ENCODE results near the gene TEAD1.

The TEAD1 gene

GRCh38 chr11:12943311-12943710 lies 269.1 kb downstream of the TEAD1 start:
- DNase-seq (ENCODE audit: low spot score): no peak

DNA sequence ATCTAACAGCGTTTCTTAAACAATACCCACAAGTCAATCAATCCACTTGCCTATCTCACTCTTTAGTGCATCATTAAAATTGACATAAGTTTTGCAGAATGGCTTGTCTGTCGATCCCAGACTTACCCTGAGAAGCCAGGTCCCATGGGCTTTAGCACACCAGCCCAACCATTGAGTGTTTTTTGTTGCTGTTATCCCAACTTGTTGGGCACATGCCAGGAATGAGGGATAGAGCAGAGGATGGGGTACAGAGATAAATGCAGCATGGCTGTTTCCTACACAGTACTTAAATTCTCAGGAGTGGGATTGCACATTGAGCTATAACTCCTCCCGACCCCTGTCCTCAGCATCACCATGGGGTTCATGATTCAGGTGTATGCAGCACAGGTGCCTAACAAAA lies 270.7 kb downstream of the TEAD1 start:
- no peak for DNase-seq (ENCODE audit: low spot score)

GRCh38 chr11:12949453-12949852 lies 275.2 kb downstream of the TEAD1 start:
- DNase-seq (ENCODE audit: low spot score): peak; percentile 60

GRCh38 chr11:12950670-12951069 lies 276.4 kb downstream of the TEAD1 start:
- DNase-seq (ENCODE audit: low spot score): no peak

DNA sequence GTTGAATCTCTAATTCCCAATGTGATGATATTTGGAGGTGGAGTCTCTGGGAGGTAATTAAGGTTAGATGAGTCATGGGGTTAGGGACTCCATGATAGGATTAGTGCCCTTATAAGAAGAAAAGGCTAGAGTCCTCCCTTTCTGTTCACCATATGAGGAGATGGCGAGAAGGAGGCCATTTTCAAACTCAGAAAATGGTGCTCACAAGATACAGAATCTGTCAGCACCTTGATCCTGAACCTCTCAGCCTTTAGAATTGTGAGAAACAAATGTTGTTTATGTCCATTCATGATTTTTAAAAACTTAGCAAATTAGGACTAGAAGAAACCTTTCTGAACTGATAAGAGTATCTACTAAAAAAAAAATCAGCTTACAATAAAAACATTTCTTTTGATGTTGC lies 277.2 kb downstream of the TEAD1 start:
- DNase-seq (ENCODE audit: low spot score): no peak

- no peak for DNase-seq (ENCODE audit: low spot score)
These were observed 277.9 kb downstream of the TEAD1 start for GRCh38 chr11:12952094-12952493.

GRCh38 chr11:12958986-12959385 lies 284.8 kb downstream of the TEAD1 start:
- no peak for DNase-seq (ENCODE audit: low spot score)

GRCh38 chr11:12961615-12962014 lies 287.4 kb downstream of the TEAD1 start:
- no peak for DNase-seq (ENCODE audit: low spot score)

GRCh38 chr11:12962306-12962705 lies 288.1 kb downstream of the TEAD1 start:
- DNase-seq (ENCODE audit: low spot score): no peak

DNA sequence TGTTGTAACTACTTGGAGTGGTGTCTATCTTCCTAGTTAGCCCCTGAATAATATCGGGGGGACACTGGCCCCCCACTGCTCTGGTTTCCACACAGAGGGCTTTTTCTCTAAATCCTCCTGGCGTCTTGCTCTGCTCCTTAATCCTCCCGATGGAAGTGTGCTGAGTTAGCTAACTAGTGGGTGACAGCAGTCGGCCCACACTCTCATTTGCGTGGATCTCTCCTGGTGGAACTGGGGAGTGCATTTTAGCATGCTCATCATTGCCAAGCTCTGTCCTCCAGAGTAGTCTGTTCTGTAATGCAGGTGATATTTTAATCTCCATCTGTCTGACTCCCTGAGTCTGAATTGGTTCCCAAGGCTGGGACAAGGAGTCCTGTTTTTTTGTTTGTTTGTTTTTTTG lies 288.8 kb downstream of the TEAD1 start:
- no peak for DNase-seq (ENCODE audit: low spot score)

DNA sequence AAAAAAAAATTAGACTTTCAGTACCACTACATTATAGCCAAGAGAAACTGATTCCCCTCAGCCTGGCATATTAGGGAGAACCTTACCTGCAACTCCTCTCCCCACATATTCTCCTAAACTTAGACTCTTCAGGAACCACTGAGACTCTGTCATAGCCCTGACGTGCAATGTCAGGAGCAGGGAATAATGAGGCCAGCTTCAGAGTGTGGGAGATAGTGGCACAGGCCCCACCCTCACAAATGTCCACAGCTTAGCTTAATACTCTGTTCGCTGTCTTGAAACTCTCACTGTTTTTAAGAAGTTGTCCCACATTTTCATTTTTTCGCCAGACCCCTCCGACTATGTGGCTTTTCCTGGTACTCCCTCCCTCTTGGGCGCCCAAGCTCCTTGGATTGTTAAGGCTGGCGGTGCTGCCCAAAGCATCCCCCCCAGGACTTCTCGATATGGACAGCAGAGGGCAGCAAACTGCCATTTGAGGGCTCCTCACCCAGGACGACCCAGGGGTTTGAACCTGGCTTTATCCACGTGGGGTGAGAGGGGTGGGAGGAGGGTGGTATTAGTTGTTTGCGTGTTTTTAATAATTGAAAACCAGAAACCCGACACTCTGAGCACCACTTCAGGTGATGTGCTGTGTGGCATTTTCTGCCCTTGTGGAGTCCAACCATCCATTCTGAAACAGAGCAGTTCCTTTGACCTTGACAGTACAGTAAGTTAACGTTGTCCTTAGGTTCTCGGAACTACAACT lies 289.7 kb downstream of the TEAD1 start:
- peak; percentile 62 for DNase-seq (ENCODE audit: low spot score)

DNA sequence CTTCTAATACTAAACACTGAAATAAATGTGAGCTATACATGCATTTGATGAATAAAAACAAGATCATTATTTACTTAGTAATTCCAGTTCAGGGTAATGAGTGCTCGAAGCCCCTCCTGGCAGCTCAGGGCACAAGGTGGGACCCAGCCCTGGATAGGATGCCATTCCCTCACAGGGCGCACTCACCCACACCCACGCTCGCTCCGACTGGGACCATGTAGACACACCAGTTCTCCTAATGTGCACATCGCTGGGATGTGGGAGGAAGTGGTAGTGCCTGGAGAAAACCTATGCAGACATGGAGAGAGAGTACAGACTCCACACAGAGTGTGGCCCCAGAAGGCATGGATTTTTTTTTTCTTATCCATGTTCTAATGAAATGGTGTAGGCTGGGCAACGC lies 290.4 kb downstream of the TEAD1 start:
- no peak for DNase-seq (ENCODE audit: low spot score)

GRCh38 chr11:12966002-12966401 lies 291.8 kb downstream of the TEAD1 start:
- DNase-seq (ENCODE audit: low spot score): no peak

GRCh38 chr11:12968101-12968500 lies 293.9 kb downstream of the TEAD1 start:
- DNase-seq (ENCODE audit: low spot score): peak; percentile 85

- DNase-seq (ENCODE audit: low spot score): peak; percentile 81
These were observed 294.6 kb downstream of the TEAD1 start for GRCh38 chr11:12968826-12969225.

DNA sequence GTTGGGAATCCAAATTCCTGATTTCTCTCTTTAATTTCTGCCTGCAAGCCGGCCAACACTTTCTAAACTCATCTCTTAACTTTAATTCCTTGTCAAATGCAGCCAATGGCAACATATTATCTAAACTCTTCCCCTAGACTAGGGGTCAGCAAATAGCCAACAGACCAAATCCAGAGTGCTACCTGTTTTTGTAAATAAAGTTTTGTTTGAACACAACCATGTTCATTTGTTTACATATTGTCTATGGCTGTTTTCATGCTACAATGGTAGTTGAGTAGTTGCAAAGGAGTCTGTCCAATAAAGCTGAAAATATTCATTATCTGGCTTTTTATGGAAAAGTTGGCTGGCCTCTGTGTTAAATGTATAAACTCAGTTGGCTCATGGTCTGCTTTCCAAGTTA lies 297.7 kb downstream of the TEAD1 start:
- DNase-seq (ENCODE audit: low spot score): no peak

- DNase-seq (ENCODE audit: low spot score): no peak
These were observed 299.4 kb downstream of the TEAD1 start for GRCh38 chr11:12973528-12974181.

DNA sequence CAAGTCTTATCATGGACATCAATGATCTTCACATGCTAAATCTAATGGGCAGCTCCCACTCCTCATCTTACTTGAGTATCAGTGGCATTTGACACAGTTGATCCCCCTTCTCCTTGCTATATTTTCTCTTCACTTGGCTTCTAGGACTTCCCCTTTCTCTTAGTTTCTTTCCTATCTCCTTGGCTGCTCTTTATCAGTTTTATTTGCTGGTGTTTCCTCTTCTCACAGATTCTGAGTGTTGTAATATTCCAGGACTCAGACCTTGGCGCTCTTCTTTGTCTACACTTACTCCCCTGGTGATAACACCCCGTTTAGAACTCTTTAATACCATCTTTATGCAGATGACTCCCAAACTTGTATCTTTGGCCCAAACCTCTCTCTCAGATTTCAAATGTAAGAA lies 301.0 kb downstream of the TEAD1 start:
- DNase-seq (ENCODE audit: low spot score): no peak

DNA sequence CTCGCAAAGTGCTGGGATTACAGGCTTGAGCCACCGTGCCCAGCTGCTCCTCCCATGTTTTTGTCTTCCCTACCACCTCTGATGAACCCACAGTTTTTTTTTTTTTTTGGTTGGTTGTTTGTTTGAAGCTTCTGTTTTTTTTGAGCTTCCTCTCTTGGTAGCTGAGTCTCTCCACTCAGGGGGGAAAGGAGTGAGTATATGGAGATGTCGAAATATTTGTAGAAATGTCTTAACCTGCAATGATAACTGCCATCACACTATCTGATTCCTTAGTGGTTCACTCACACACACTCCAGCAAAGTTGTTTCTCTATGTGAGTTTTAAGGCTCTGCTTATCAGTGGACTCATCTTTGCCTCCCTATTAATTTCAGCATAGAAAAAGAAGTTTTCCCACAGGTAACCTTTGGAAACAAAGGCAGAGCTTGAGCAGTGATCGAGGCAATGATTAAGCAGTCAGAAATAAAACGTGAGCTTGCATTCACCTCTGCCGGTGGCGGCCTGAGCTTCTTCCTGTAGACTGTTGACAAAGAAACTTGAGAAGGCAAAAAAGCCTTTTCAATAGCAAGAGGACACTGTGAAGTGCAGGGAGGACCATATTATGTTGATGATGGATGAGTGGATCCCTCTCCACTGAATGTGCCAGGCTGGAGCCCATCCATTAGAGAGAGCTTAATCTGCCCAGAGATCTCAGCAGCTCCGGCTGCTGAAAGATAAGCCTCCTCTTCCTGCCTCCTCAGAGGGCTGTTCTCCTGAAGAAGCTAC lies 305.9 kb downstream of the TEAD1 start:
- DNase-seq (ENCODE audit: low spot score): no peak

DNA sequence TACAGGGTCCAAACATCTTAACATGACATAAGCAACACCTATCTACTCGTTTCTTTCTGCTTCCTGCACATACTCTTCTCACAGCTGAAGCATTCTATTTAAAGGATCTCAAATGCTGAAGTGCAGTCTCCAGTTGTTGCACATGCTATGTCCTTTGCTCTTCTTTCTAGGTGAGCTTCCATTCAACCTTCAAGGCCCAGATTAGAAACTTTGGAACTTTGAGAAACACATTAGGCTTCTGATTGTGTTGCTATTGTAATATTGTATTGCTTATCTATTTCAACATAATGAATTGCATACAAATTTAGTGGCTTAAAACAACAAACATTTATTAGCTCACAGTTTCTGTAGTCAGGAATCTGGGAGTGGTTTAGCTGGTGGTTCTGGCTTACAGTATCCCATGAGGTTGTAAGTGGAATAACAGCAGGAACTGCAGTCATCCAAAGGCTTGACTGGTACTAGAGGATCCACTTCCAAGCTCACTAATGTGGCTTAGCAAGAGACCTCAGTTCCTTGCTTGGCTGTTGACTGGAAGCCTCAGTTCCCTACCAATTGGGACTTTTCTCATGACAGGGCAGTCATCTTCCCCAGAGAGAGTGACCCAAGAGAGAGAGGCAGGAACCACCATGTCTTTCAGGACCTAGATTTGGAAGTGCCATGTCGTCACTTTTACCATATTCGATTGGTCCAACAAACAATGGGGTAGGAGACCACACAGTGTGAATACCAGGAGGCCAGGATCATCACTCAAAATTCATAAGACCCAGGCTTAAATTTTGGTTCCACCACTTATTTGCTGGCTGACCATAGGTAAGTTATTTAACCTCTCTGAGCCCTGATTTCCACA lies 307.7 kb downstream of the TEAD1 start:
- peak; percentile 11 for DNase-seq (ENCODE audit: low spot score)

DNA sequence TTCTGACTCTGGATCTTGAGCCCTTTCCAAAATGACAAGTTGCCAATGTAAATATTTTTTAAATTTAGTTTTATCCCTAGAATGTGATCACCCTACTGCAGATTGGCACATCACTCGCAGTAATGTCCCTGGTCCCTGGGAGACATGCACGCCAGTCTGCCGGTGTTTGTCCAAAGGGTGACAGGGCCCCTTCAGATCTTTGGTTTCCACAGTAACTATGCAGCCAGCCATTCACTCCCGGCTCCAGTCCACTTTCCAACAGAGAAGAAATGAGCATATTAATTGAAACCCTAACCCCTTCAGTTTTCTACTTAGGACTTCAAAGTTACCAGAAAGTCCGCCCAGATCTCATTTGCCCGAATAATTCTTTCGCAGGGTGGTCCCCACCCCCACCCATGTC lies 309.1 kb downstream of the TEAD1 start:
- DNase-seq (ENCODE audit: low spot score): no peak

- DNase-seq (ENCODE audit: low spot score): no peak
These were observed 312.1 kb downstream of the TEAD1 start for GRCh38 chr11:12986194-12986898.

Data from kidney tubule cell (primary cell).